ENCODE results near the gene TRIM34. TPM values are rescaled to one million over a fixed set of nuclear protein-coding genes. Genes with fewer than 3 reads are reported as not detected.
"Not testable (repeated sequence)": the region's sequence is repeated elsewhere in the genome, so short reads cannot be mapped to it uniquely, and the experiment has no call there.

TRIM34 gene
- total RNA-seq, 4 donors from 2014 or later, result 5.0 to 8.4 (median 7.2) TPM

DNA sequence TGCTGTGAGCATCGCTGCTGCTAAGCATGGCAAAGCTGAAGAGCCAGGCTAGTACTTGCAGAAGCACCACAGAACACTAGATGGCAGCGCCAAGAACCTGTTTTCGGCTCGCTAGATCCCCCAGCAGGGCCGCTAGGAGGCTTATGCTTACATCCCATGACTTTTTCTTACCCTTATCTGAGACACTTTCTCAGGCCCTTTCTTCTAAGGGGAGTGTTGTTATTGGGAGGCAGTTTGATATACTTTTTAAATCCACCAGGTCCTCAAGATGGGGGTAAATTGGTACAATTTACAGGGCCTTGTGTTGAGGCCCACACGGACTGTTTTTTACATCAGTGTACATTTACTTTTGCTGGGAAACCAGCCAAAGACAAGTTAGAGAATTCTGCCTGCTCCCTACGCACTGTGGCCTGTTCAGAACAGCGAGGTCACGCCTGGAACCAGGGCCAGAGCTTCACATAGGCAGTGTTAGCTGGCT lies 24.4 kb upstream of the TRIM34 start:
- peak in 1 of 2 donors; percentile 65 for DNase-seq (ENCODE audit: low spot score in 2 of 2)
- Histone ChIP-seq H3K27ac (no peak overlapping the region), H3K36me3 (no peaks in the 10 kb centered on the region), H3K27me3 (no peaks in the 10 kb centered on the region), H3K4me1 (peaks cover 15% of the 10 kb centered on the region), H3K9me3 (no peaks in the 10 kb centered on the region), H3K4me3 (no peak overlapping the region)
- WGBS, result 40% methylated on average over 9 of the region's 9 CpGs
- TF ChIP-seq CTCF (IDR thresholded peaks at IDR 0.05), result peak in 1 of 2 donors; percentile 68
- TF ChIP-seq POLR2AphosphoS5 (IDR thresholded peaks at IDR 0.05), result no peak
- no peak for TF ChIP-seq POLR2A (IDR thresholded peaks at IDR 0.05)

DNA sequence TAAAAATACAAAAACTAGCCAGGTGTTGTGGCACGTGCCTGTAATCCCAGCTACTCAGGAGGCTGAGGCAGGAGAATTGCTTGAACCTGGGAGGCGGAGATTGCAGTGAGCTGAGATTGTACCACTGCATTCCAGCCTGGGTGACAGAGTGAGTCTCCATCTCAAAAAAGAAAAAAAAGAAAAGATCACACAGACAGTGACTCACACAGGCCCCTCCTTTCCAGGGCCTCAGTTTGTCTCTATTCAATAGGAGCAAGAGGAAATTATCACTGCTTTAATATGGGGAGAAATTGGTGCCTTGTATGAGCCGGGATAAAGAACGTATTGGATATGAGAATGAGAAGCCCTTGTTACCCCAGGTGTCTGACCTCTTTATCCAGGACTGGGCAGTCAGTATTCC lies 22.0 kb upstream of the TRIM34 start:
- H3K4me1 ChIP-seq; DNase-seq (ENCODE audit: low spot score in 2 of 2); H3K27me3 ChIP-seq; H3K27ac ChIP-seq; H3K4me3 ChIP-seq; H3K9me3 ChIP-seq; H3K36me3 ChIP-seq: not testable (repeated sequence)
- WGBS, result 95% methylated on average over 4 of the region's 4 CpGs

DNA sequence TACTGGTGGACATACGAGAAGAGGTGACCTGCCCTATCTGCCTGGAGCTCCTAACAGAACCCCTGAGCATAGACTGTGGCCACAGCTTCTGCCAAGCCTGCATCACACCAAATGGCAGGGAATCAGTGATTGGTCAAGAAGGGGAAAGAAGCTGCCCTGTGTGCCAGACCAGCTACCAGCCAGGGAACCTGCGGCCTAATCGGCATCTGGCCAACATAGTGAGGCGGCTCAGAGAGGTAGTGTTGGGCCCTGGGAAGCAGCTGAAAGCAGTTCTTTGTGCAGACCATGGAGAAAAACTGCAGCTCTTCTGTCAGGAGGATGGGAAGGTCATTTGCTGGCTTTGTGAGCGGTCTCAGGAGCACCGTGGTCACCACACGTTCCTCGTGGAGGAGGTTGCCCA lies 21.5 kb upstream of the TRIM34 start:
- Histone ChIP-seq H3K27ac (no peak overlapping the region), H3K9me3 (no peaks in the 10 kb centered on the region)
- WGBS, result 93% methylated on average over 8 of the region's 8 CpGs

DNA sequence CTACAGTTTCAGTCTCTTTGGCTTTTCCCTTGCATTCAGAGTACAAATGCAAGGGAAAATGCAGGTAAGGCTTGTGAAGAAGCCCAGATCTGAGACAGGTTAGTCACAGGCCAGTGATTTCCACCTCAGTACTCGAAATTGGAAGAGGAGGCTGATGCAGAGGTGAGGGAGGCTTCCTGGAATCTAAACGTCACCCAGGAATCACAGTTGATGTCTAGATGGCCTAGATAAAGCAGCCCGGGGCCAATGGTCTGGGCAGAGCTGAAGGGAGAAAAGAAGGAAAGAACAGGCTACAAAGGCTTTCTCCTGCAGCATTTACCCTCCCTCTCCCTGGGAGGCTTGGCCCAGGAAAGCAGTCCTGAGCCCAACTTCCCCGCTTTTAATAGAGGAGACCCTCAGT lies 19.9 kb upstream of the TRIM34 start:
- no peaks in the 10 kb centered on the region for H3K9me3 ChIP-seq
- DNase-seq (ENCODE audit: low spot score in 2 of 2), result no peak
- no peaks in the 10 kb centered on the region for H3K36me3 ChIP-seq
- H3K27me3 ChIP-seq, result no peaks in the 10 kb centered on the region
- no peak for TF ChIP-seq EP300 (IDR thresholded peaks at IDR 0.05)
- TF ChIP-seq POLR2A (IDR thresholded peaks at IDR 0.05), result no peak
- TF ChIP-seq CTCF (IDR thresholded peaks at IDR 0.05), result no peak
- no peak for TF ChIP-seq POLR2AphosphoS5 (IDR thresholded peaks at IDR 0.05)
- 73% methylated on average over 4 of the region's 4 CpGs for WGBS
- H3K27ac ChIP-seq, result no peak overlapping the region
- H3K4me3 ChIP-seq, result no peak overlapping the region
- H3K4me1 ChIP-seq, result no peaks in the 10 kb centered on the region

More for the DNA sequence above, 21.5 kb upstream of the TRIM34 start:
- TF ChIP-seq POLR2A (IDR thresholded peaks at IDR 0.05), result no peak
- TF ChIP-seq EP300 (IDR thresholded peaks at IDR 0.05), result no peak
- no peak for TF ChIP-seq POLR2AphosphoS5 (IDR thresholded peaks at IDR 0.05)
- TF ChIP-seq CTCF (IDR thresholded peaks at IDR 0.05), result no peak
- no peaks in the 10 kb centered on the region for H3K4me1 ChIP-seq
- H3K4me3 ChIP-seq, result no peak overlapping the region
- H3K36me3 ChIP-seq, result no peaks in the 10 kb centered on the region
- no peak for DNase-seq (ENCODE audit: low spot score in 2 of 2)
- H3K27me3 ChIP-seq, result no peaks in the 10 kb centered on the region

GRCh38 chr11:5605849-5606248 lies 19.0 kb upstream of the TRIM34 start:
- Histone ChIP-seq H3K4me1 (no peaks in the 10 kb centered on the region), H3K27me3 (no peaks in the 10 kb centered on the region), H3K36me3 (no peaks in the 10 kb centered on the region), H3K9me3 (no peaks in the 10 kb centered on the region), H3K4me3 (no peak overlapping the region), H3K27ac (no peak overlapping the region)
- 64% methylated on average over 5 of the region's 5 CpGs for WGBS
- no peak for DNase-seq (ENCODE audit: low spot score in 2 of 2)
- no peak for TF ChIP-seq POLR2AphosphoS5 (IDR thresholded peaks at IDR 0.05)
- TF ChIP-seq POLR2A (IDR thresholded peaks at IDR 0.05), result no peak
- TF ChIP-seq CTCF (IDR thresholded peaks at IDR 0.05), result no peak
- no peak for TF ChIP-seq EP300 (IDR thresholded peaks at IDR 0.05)

GRCh38 chr11:5608808-5609207 lies 16.0 kb upstream of the TRIM34 start:
- Histone ChIP-seq H3K27ac (no peak overlapping the region), H3K4me3 (no peak overlapping the region), H3K36me3 (no peaks in the 10 kb centered on the region), H3K9me3 (no peaks in the 10 kb centered on the region), H3K4me1 (no peaks in the 10 kb centered on the region), H3K27me3 (no peaks in the 10 kb centered on the region)
- 87% methylated on average over 6 of the region's 6 CpGs for WGBS
- TF ChIP-seq EP300 (IDR thresholded peaks at IDR 0.05) (no peak), POLR2AphosphoS5 (IDR thresholded peaks at IDR 0.05) (no peak), POLR2A (IDR thresholded peaks at IDR 0.05) (no peak), CTCF (IDR thresholded peaks at IDR 0.05) (no peak)
- DNase-seq (ENCODE audit: low spot score in 2 of 2), result no peak
